Endothelial cell (in vitro differentiated cells): ENCODE data around the gene UROC1. TPM values are rescaled to one million over a fixed set of nuclear protein-coding genes. Genes with fewer than 3 reads are reported as not detected.
A peak's percentile ranks its signal among the peaks of the same experiment; 100 is the strongest.

Source experiments
- DNase-seq: peaks from one replicate; pipeline ENCODE4 v3.0.0; 2021; ENCODE audit warnings: low spot score
- H3K27ac Mint-ChIP-seq: one replicate; pipeline ENCODE4 v1.8.0; 2021; ENCODE audit warnings: mixed read lengths, inconsistent platforms; ENCODE audit not compliant: unreplicated experiment
- H3K27me3 Mint-ChIP-seq: one replicate; pipeline ENCODE4 v1.8.0; 2021; ENCODE audit warnings: mild to moderate bottlenecking, moderate library complexity, mixed read lengths, inconsistent platforms; ENCODE audit not compliant: unreplicated experiment
- H3K36me3 Mint-ChIP-seq: one replicate; pipeline ENCODE4 v1.8.0; 2021; ENCODE audit warnings: mild to moderate bottlenecking, low read depth, mixed read lengths, inconsistent platforms; ENCODE audit not compliant: unreplicated experiment
- H3K4me1 Mint-ChIP-seq: one replicate; pipeline ENCODE4 v1.8.0; 2021; ENCODE audit warnings: mild to moderate bottlenecking, mixed read lengths, inconsistent platforms; ENCODE audit not compliant: unreplicated experiment
- H3K4me3 Mint-ChIP-seq: one replicate; pipeline ENCODE4 v1.8.0; 2021; ENCODE audit warnings: mild to moderate bottlenecking, mixed read lengths, inconsistent platforms; ENCODE audit not compliant: unreplicated experiment
- H3K9me3 Mint-ChIP-seq: one replicate; pipeline ENCODE4 v1.8.0; 2021; ENCODE audit warnings: mixed read lengths, inconsistent platforms; ENCODE audit not compliant: unreplicated experiment
- total RNA-seq: library from RNA; stranded (reverse); fragmentation: NEBNext Ultra II Directional; extraction: Animal tissue kit (Norgen Biotek cat#: 25700); gene quantifications from one replicate; pipeline ENCODE4 v1.2.1, GENCODE V29; 2021; ENCODE audit not compliant: unreplicated experiment
- TF ChIP-seq, protein P1 (sequence below): fragments of 200-600 bp; sonication (generic); IDR thresholded peaks from one replicate; pipeline ENCODE4 v1.5.0; 2021; ENCODE audit warnings: antibody characterized with exemption; ENCODE audit not compliant: unreplicated experiment

Gene UROC1
- total RNA-seq, 1 donor from 2014 or later, result not detected

DNA sequence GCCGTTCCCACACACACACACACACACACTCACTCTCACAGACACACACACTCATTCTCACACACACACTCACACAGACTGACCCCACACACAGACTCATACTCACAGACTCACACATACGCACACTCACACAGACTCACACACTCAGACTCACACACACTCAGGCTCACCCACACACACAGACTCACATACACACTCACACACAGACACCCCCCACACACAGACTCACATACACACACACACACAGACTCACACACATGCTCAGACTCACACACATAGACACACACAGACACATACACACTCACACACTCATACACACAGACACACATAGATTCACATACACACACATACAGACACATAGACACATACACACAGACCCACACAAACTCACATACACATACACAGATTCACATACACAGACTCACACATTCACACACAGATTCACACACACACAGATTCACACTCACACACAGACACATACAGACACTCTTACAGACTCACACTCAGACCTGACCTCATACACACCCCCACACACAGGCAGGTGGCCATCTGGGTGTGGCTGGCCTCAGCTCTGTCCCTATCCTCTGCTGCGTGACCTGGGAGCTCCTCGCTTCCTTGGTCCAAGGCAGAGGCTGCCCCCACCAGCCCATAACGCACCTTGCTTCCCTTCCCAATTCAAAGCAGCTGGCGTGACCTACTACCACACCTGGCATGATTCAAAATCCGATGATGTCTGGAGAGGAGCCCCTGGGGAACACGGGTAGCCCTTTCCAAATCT, 39.3 kb upstream of the UROC1 start:
- Mint-ChIP-seq H3K27me3 (no peaks in the 10 kb centered on the region), H3K4me3 (no peak overlapping the region), H3K9me3 (no peaks in the 10 kb centered on the region), H3K27ac (no peak overlapping the region), H3K36me3 (no peaks in the 10 kb centered on the region), H3K4me1 (no peaks in the 10 kb centered on the region)
- TF ChIP-seq, protein P1, sequence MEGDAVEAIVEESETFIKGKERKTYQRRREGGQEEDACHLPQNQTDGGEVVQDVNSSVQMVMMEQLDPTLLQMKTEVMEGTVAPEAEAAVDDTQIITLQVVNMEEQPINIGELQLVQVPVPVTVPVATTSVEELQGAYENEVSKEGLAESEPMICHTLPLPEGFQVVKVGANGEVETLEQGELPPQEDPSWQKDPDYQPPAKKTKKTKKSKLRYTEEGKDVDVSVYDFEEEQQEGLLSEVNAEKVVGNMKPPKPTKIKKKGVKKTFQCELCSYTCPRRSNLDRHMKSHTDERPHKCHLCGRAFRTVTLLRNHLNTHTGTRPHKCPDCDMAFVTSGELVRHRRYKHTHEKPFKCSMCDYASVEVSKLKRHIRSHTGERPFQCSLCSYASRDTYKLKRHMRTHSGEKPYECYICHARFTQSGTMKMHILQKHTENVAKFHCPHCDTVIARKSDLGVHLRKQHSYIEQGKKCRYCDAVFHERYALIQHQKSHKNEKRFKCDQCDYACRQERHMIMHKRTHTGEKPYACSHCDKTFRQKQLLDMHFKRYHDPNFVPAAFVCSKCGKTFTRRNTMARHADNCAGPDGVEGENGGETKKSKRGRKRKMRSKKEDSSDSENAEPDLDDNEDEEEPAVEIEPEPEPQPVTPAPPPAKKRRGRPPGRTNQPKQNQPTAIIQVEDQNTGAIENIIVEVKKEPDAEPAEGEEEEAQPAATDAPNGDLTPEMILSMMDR, result no peak
- DNase-seq, result no peak

DNA sequence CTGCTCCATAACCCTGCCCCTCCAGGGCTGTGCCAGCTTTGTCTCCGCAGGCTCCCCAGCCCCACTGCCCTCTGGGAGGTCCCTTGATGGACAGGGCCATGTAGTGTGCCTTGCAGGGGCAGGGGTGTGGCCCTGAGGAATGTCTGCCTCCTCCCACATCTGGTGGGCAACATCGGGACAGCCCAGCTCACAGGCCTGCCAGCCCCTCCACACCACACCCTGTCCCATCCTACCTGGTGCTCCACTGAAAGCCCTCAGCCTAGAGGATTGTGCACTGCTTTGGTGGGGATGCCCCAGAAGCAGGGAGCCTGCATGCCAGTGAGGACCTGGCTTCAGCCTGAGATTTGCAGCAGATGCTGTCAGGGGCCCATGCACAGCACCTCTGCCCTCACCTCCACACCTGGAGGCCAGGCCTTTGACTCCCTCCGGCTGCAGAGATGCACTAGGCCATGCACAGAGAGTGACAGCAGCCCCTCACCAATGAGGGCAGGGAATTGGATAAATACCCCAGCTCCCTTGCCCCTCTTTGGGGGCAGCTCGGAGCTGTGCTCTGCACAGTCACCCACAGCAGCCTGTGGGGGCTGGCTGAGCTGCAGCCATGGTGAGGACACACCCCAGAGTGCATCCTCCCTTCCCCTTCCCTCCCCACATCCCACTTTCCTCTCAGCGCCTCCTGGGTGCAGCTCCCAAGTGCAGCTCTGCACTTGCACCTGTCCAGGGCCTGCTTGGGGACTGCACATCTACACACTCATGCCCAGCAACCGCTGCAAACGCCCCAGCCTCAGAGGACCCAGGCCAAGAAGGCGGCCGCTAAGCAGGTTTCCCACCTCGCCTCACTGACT, 38.4 kb upstream of the UROC1 start:
- peak; percentile 2 for DNase-seq
- Mint-ChIP-seq H3K4me1 (no peaks in the 10 kb centered on the region), H3K9me3 (no peaks in the 10 kb centered on the region), H3K27ac (no peak overlapping the region), H3K36me3 (no peaks in the 10 kb centered on the region), H3K27me3 (no peaks in the 10 kb centered on the region), H3K4me3 (no peak overlapping the region)
- TF ChIP-seq, protein P1, result no peak

DNA sequence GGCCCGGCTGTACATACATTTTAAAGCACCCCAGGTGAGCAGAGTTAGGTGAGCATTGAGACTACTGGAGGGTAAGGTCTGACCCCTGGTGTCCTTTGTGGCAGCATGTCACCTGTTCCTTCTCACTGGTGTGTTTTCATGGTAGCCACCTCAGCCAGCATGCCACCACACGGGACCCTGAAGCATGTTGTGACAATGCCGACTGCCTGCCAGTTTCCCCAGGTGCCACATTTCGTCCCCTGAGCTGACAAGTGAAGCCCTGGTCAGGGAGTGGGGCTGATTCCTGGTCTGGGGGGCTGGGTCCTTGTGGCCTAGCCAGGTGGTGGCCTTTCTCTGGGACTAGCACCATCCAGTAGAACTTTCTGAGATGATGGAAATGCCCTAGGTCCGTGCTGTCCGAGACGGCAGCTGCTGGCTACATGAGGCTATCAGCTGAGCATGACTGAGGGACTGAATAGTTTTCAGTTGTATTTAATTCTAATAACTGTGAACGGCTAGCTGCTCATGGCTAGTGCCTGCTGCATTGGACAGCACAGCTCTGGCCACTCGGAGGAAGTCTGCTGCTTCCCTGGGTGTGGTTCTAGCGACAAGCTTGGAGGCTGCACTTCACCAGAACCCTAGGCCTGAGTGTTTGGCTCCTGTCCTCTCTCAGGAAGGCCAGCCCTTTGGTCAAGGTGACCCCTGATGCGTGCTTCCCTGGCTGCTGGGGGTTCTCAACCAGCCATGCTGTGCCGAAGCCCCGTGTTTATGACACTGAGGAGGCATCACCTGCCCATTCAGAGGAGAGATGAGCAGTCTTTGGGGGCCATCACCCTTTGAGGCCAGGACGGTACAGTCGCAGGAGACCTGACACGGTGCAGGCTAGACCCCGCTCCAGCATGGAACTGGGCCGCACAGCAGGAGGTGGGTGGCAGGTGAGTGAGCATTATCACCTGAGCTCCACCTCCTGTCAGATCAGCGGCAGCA, 37.3 kb upstream of the UROC1 start:
- Mint-ChIP-seq H3K4me1 (no peaks in the 10 kb centered on the region), H3K27me3 (no peaks in the 10 kb centered on the region), H3K27ac (no peak overlapping the region), H3K4me3 (no peak overlapping the region), H3K9me3 (no peaks in the 10 kb centered on the region), H3K36me3 (no peaks in the 10 kb centered on the region)
- TF ChIP-seq, protein P1, result no peak
- no peak for DNase-seq

DNA sequence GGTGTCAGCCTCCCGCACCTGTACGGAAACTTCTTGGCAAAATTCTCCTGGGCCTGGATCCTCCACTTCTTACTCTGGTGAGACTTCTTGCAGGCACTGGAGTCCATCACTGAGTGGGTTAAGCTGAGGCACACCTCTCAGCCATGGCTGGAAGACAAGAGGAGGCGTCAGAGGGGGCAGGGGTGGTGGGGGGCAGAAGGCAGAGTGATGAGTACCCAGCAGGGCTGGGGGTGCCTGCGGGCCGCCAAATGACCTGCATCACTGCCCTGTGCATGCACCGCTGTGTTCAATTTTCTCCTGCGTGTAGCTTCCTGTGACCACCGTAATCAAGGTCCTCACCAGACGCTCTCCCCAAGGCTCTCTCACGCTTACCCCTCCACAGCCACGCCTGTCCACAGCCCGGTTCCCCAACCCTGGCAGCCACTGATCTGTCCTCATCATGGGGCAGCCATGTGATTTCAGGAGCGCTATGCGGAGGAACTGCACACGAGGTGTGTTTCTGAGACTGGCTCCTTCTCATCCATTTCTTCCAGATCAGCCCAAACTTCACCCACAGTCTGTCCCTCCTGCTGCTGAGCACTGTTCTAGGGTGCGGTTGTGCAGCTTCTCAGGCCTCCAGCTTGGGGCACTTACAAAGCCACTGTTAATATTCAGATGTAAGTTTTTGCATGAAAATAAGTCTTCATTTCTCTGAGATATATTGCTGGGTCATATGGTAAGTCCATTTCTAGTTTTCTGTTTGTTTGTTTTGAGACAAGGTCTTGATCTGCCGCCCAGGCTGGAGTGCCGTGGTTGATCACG, 35.9 kb upstream of the UROC1 start:
- TF ChIP-seq, protein P1, result no peak
- Mint-ChIP-seq H3K36me3 (no peaks in the 10 kb centered on the region), H3K27me3 (peaks cover 3% of the 10 kb centered on the region), H3K27ac (no peak overlapping the region), H3K9me3 (no peaks in the 10 kb centered on the region), H3K4me3 (no peak overlapping the region), H3K4me1 (peaks cover 5% of the 10 kb centered on the region)
- peak; percentile 2 for DNase-seq
